ENCODE data around the gene RAB26. TPM values are rescaled to one million over a fixed set of nuclear protein-coding genes. Genes with fewer than 3 reads are reported as not detected.
A peak's percentile ranks its signal among the peaks of the same experiment; 100 is the strongest.

The RAB26 gene
- total and polyA plus RNA-seq, 2 experiments from 2014 or later: 6.5 to 12.1 TPM

DNA sequence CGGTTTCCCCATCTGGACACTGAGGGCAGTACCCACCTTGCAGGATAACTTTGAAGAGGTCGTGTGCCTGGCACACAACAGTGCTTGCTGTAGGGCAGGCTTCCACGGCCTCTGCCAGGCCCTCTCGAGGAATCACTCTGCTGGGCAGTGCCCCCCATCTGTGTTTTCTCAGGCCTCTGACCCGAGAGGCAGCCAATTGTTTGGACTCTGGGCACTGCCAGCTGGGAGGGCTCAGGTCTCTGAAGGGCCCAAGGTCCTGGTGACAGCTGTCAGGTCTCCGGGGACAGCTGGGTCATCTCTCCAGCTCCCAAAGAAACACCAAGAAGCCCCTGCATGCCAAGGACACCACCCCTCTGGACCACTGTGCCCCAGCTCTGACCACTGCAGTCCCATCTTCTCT is 1.0 kb upstream of the RAB26 start:
- Histone ChIP-seq H3K27ac (no peak overlapping the region), H3K36me3 (no peaks in the 10 kb centered on the region), H3K27me3 (no peaks in the 10 kb centered on the region), H3K4me3 (no peak overlapping the region), H3K4me1 (ENCODE audit: low read depth) (peaks cover 4% of the 10 kb centered on the region), H3K9me3 (ENCODE audit: low read depth) (no peaks in the 10 kb centered on the region)
- TF ChIP-seq, protein P1, sequence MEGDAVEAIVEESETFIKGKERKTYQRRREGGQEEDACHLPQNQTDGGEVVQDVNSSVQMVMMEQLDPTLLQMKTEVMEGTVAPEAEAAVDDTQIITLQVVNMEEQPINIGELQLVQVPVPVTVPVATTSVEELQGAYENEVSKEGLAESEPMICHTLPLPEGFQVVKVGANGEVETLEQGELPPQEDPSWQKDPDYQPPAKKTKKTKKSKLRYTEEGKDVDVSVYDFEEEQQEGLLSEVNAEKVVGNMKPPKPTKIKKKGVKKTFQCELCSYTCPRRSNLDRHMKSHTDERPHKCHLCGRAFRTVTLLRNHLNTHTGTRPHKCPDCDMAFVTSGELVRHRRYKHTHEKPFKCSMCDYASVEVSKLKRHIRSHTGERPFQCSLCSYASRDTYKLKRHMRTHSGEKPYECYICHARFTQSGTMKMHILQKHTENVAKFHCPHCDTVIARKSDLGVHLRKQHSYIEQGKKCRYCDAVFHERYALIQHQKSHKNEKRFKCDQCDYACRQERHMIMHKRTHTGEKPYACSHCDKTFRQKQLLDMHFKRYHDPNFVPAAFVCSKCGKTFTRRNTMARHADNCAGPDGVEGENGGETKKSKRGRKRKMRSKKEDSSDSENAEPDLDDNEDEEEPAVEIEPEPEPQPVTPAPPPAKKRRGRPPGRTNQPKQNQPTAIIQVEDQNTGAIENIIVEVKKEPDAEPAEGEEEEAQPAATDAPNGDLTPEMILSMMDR (IDR thresholded peaks at IDR 0.05; ENCODE audit: low read depth, low read length): no peak
- DNase-seq (ENCODE audit: low read depth in 1 of 2, low spot score in 1 of 2): no peak

GRCh38 chr16:2148714-2149629 is 547 bp downstream of the RAB26 start:
- H3K27me3 ChIP-seq: no peaks in the 10 kb centered on the region
- no peak overlapping the region for H3K27ac ChIP-seq
- DNase-seq (ENCODE audit: low read depth in 1 of 2, low spot score in 1 of 2): no peak
- no peaks in the 10 kb centered on the region for H3K36me3 ChIP-seq
- H3K4me3 ChIP-seq: peak overlapping the region; percentile 40
- peaks cover 17% of the 10 kb centered on the region for H3K4me1 ChIP-seq (ENCODE audit: low read depth)
- H3K9me3 ChIP-seq (ENCODE audit: low read depth): no peaks in the 10 kb centered on the region
- TF ChIP-seq, protein P1 (IDR thresholded peaks at IDR 0.05; ENCODE audit: low read depth, low read length): no peak

DNA sequence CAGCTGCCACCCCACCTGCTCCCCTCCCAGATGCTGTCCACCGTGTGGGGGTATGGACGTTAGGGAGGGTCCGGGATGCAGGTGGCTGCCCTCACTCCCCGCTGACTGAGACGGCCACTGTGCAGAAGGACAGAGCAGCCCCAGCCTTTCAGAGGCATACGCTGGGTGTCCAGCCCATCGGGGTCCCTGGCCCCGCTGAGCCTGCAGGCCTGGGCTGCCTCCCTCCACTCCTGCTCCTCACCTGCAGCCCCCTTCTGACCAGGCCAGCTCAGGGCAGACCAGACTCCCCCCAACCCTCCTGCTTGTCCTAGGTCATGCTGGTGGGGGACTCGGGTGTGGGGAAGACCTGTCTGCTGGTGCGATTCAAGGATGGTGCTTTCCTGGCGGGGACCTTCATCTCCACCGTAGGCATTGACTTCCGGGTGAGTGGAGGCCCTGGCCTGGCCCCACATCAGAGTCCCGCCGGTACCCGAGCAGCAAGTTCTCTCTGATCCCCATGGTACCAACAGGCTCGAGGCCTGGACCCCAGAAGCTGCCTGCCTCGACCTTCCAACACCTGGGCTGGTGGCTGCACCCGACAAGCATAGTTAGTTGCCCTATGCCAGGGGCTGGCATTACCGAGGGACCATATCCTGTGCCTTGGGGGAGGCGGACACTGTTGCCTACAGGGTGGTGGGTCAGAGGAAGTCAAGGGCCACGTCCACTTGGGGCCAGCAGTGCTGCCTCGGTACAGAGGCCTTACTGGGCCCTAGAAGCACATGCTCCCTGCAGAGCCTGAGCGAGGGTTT is 1.4 kb downstream of the RAB26 start:
- Histone ChIP-seq H3K27ac (no peak overlapping the region), H3K9me3 (ENCODE audit: low read depth) (no peaks in the 10 kb centered on the region), H3K4me1 (ENCODE audit: low read depth) (peaks cover 20% of the 10 kb centered on the region), H3K36me3 (no peaks in the 10 kb centered on the region), H3K27me3 (no peaks in the 10 kb centered on the region), H3K4me3 (no peak overlapping the region)
- DNase-seq (ENCODE audit: low read depth in 1 of 2, low spot score in 1 of 2): no peak
- TF ChIP-seq, protein P1 (IDR thresholded peaks at IDR 0.05; ENCODE audit: low read depth, low read length): no peak

DNA sequence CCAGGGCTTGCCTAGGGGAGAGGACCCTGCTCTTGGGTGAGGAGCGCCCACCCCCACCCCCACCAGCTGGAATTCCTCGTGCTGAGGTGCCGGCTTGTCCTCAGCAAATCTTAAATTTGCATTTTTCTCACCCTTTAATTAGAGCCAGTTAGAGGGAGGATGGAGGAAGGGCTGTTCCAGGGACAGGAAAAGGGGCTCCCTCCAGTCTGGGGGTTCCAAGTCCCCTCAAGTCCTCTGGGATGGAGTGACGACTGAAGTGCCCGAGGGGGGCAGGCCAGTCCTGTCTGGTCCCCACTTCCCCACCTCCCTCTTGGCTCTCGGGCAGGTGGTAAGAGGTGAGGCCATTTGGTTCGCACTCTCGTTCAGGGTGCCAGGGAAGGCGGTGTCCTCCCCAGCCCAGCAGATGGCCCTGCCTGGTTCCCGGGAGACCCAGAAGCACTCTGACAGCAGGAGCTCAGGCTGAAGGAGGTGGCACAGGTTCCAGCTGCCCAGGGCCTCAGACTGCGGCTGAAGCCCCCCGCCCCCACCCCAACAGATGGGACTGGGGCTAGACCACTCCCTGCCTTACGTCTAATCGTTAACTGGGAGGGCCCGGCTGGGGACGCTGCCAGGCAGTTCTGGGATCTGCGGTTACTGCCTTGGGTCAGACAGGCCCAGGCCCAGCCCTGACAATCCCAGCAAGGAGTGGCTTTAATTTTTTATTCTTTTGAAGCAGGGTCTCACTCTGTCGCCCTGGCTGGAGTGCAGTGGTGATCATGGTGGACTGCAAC is 2.2 kb downstream of the RAB26 start:
- no peaks in the 10 kb centered on the region for H3K36me3 ChIP-seq

More for the DNA sequence above, 2.2 kb downstream of the RAB26 start:
- Histone ChIP-seq H3K4me3 (no peak overlapping the region), H3K27me3 (no peaks in the 10 kb centered on the region), H3K27ac (no peak overlapping the region), H3K4me1 (ENCODE audit: low read depth) (peaks cover 20% of the 10 kb centered on the region), H3K9me3 (ENCODE audit: low read depth) (no peaks in the 10 kb centered on the region)
- TF ChIP-seq, protein P1 (IDR thresholded peaks at IDR 0.05; ENCODE audit: low read depth, low read length): no peak
- DNase-seq (ENCODE audit: low read depth in 1 of 2, low spot score in 1 of 2): peak in 1 of 2 donors; percentile 56

Data from cardiac muscle cell (in vitro differentiated cells and primary cell).